D341Med (cell line): ENCODE measurements around the gene AMN.

ENCODE experiments used
- DNase-seq: peaks from one replicate; pipeline ENCODE4 v3.0.0; 2012; ENCODE audit warnings: low spot score

The AMN gene

GRCh38 chr14:102944448-102945330 lies 22.2 kb downstream of the AMN start:
- DNase-seq, result peak; percentile 20

- no peak for DNase-seq
Observed at GRCh38 chr14:102945346-102946130, 23.1 kb downstream of the AMN start.

GRCh38 chr14:102947321-102948103 lies 25.0 kb downstream of the AMN start:
- no peak for DNase-seq

GRCh38 chr14:102948698-102949061 lies 26.2 kb downstream of the AMN start:
- DNase-seq, result no peak

- no peak for DNase-seq
Observed at GRCh38 chr14:102949062-102949800, 26.8 kb downstream of the AMN start.

- DNase-seq, result no peak
Observed at GRCh38 chr14:102949801-102950451, 27.5 kb downstream of the AMN start.

- no peak for DNase-seq
Observed at GRCh38 chr14:102951034-102951433, 28.6 kb downstream of the AMN start.

GRCh38 chr14:102951799-102952198 lies 29.3 kb downstream of the AMN start:
- no peak for DNase-seq

GRCh38 chr14:102952276-102952675 lies 29.8 kb downstream of the AMN start:
- DNase-seq, result no peak

- no peak for DNase-seq
Observed at GRCh38 chr14:102953100-102953499, 30.6 kb downstream of the AMN start.

GRCh38 chr14:102954081-102954789 lies 31.8 kb downstream of the AMN start:
- no peak for DNase-seq

GRCh38 chr14:102955636-102956408 lies 33.4 kb downstream of the AMN start:
- DNase-seq, result no peak

GRCh38 chr14:102957222-102957621 lies 34.8 kb downstream of the AMN start:
- DNase-seq, result no peak

GRCh38 chr14:102958461-102958860 lies 36.0 kb downstream of the AMN start:
- no peak for DNase-seq

GRCh38 chr14:102962111-102962627 lies 39.7 kb downstream of the AMN start:
- no peak for DNase-seq

- no peak for DNase-seq
Observed at GRCh38 chr14:102964152-102964730, 41.8 kb downstream of the AMN start.

GRCh38 chr14:102965282-102965681 lies 42.8 kb downstream of the AMN start:
- no peak for DNase-seq

GRCh38 chr14:102965971-102966655 lies 43.6 kb downstream of the AMN start:
- no peak for DNase-seq
